Activated naive CD4-positive, alpha-beta T cell treated with Interleukin-2 at 50 U/mL for 16 hours (primary cell): ENCODE data around the gene MKLN1.
"Not testable (repeated sequence)": the region's sequence is repeated elsewhere in the genome, so short reads cannot be mapped to it uniquely, and the experiment has no call there.

Experiments
- DNase-seq: peaks from one replicate; pipeline ENCODE4 v3.0.0-alpha.2; 2020

The MKLN1 gene

DNA sequence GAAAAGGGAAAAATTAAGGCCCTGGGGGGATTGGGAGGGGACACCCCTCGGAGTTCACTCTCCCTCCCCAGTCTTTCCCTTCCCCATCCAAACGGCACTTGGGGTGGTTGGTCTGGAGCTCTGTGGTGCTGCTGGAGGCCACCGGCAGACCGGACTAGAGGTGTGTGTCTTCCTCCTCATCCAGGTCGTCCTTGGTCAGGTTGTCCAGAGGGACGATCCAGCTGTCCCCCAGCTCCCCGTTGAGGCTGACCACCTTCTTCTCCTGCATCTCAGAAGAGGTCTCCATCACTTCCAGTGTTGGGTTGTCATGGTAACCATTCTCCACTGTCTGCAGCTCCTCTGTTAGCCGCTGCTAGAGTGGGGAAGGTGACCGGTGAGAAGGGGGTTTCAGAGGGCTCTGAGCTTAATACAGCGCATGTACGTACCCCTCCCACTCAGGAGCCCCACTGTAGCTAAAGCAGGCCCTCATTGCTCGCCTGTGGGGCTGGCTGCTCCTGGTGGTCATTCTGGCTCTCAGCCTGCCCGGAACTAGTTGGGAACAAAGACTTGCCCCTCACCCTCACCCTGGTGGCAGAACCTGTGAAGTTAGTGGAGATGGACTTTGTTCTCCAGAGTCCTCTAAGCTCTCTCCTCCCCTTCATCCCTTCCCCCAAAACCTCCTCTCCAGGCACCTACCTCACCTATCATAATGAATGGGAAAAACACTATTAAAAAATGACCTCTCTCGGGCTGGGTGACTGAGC lies 176.7 kb downstream of the MKLN1 start:
- no peak for DNase-seq

- DNase-seq: not testable (repeated sequence)
Observed at GRCh38 chr7:131505037-131505620, 177.5 kb downstream of the MKLN1 start.

DNA sequence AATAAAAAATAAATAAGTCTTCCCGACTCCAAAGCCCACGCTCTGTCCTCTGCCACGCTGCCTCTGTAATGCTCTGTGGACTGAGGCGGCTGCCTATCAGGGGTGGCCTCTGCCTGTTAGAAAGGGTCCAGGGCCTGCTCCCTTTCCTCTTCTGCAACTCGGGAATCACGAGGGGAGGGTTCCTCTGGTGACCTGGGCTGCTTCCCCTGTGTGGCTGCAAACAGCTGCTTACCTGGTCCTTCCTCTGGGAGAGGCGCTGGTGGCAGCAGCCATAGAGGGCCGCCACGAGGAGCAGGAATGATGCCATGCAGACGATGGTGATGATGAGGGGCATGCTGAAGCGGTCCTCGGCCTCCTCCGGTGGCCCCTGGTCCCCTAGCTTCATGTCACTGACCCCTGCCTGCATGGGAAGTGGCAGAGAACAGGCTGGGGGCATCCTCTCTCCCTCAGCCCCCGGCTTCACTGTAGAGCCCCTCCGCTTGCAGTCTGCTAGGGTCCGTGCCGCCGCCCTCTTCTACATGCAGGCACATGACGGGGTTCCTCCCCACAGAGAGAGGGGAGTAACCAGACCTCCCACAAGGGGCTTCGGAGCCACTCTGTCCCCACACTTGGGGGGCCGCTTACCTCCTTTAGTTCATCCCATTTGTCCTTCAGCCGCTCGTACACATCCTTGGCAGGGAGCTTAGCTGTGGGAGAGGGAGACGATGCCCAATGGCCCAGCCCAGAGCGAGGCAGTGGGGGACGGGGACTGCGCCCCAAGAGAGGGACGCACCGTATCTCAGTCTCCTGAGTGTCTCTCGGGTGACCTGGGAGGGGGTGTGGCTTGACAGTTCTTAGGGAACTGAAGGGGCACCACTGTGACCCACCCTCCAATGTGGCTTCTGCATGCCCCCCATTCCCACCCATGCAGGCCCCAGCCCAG lies 178.2 kb downstream of the MKLN1 start:
- DNase-seq: no peak

DNA sequence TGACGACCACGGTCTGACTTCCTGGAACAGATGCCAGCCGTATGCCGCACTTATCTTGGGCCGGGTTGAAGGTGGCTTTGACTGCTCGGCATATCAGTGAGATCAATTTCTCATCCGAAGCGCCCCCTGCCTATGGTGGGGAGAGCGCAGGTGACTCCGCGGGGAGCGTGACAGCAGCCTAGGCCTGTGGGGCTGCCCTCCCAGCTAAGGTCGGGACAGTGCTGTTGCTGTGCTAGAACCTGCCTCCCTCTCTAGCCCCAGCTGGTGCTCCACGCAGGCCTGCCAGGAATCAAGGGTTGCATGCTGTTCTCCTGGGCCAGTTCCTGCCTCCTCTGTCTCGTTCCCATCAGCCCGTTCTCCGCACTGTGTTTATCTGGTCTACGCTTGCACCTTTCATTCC lies 178.9 kb downstream of the MKLN1 start:
- DNase-seq: no peak

GRCh38 chr7:131507592-131508331 lies 180.1 kb downstream of the MKLN1 start:
- peak; percentile 84 for DNase-seq

DNA sequence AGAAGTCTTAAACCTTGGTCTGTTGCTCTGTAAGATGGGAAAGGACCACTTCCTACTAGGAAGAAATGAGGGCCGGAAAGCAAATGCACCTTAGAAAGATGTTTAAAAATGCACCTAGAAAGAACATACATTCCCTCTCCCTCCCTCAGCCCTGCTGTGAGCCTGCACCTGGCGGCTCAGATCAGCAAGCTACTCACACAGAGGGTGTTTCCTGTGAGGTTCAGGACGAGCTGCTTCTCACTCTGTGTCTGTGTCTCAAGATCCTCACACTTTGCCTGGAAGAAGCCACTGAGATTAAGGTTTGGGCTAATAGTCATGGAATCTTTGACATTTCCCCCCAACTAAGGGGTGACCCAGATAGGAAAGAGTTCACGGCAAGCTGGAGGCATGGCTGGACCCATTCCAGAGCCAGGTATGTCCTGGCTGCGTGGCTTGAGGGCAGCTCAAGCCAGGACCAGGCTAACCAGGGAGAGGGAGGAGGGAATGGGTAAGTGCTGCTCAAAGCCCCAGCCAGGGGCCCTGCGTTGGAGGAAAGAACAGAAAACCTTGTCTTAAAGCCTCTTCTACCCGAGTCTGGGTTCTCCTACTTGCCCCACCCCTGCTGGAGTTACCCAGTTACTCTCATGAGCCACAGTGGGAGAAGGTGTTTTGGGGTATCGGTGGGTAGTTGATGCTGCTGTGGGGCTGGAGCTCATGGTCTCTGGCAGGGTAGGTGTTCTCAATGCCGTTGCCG lies 181.2 kb downstream of the MKLN1 start:
- DNase-seq: no peak

- no peak for DNase-seq
Observed at GRCh38 chr7:131509781-131510180, 182.1 kb downstream of the MKLN1 start.

DNA sequence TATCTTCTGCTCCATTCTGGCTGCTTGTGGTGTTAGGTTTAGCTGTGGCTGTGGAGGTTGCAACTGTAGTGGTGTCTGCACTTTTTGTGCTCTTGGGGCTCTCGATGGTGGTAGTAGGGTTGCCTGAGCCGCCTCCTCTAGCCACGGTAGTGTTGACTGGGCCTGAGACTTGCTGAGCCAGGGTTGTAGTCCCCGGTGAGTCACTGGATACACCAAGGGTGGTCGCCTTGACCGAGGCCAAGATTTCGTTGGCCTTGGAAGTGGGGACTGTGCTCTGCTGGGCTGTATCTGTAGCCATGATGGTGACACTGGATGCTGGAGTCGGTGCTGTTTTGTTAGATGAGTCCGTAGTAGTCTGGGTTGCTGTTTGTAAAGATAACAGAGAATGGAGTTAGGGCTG lies 183.4 kb downstream of the MKLN1 start:
- no peak for DNase-seq

GRCh38 chr7:131511774-131512535 lies 184.3 kb downstream of the MKLN1 start:
- no peak for DNase-seq

DNA sequence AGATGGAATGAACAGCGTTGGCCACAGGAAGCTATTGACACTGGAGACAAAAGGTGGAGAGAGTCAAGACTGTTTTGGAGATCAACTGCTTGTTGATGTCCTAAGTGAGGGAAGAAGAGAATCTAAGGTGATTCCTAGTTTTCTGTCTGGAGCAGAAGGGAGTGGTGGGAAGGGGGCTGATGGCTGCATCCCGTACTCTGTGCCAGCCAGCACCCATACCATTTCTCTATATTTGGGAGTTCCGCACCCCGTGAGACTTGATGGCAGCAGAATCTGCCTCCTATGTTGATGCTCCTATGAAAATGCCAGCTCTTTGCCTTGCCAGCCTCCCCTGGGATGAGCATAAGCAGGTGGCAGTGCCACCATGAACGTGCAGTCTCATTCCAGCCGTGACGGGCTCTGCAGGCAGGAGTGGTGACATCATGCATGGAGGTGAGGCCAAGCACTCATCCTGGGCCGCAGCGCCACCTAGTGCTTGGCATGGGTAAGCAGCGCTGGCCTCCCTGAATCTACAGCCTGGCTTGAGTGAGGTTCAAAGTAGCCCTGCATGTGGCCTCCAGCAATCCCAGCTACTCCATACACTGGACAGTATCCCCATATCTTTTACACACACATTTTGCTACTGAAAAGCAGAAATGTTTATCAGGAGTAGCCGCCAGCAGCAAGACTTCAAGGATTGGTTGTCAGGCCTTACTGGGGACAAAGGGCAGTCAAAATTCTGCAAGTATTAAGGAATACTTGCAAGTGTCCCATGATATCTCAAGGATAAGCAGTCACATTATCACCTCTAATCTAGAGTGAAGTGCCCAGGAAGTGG lies 185.8 kb downstream of the MKLN1 start:
- DNase-seq: peak; percentile 81

GRCh38 chr7:131515471-131515870 lies 187.8 kb downstream of the MKLN1 start:
- not testable (repeated sequence) for DNase-seq

GRCh38 chr7:131517218-131517923 lies 189.7 kb downstream of the MKLN1 start:
- no peak for DNase-seq

GRCh38 chr7:131518626-131519025 lies 190.9 kb downstream of the MKLN1 start:
- no peak for DNase-seq

DNA sequence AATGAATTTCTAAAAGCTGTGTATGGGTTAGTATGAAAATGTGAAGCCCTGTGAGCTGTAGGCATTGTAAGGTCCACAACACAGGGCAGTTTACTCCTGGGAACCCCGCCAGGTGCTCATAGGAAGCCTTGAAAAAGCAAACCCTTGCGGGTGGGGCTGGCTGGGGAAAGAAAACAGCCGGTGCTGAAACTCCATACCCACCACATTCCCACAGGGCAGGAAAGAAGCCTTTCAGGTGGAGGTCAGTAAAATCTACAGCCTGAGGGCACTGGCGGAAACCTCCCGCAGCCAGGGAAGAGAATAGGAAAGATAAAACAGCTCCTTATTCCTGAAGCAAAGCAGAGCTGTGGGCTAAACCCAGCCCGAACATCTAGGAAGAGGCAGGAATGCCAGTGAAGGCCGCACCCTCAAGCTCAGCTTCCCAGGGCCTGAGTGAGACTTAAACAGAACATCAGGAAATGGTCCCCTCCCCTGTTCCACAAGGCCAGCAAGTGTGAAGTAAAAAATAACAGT lies 194.0 kb downstream of the MKLN1 start:
- no peak for DNase-seq

DNA sequence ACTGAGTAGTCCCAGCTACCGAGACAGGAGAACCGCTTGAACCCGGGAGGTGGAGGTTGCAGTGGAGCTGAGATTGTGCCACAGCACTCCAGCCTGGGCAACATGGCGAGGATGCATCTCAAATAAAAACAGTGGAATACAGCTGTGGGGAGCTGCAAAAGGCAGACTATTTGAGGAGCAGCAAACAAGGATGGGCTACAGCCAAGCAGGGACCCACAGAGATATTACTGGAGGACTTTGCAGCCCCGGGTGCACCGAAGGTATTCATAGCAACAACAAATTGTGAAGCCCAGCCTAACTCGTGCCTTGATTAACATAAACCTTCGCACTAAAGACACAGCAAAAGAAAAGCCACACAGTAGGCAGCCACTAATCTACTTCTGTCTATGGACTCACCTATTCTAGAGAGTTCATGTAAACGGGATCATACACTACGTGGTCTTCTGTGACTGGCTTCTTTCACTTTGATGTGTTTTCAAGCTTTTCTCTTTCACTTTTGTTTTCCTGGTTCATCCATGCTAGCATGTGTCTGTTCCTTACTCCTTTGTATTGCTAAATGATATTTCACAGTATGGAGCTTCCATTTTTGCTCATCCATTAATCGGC lies 194.8 kb downstream of the MKLN1 start:
- DNase-seq: no peak

DNA sequence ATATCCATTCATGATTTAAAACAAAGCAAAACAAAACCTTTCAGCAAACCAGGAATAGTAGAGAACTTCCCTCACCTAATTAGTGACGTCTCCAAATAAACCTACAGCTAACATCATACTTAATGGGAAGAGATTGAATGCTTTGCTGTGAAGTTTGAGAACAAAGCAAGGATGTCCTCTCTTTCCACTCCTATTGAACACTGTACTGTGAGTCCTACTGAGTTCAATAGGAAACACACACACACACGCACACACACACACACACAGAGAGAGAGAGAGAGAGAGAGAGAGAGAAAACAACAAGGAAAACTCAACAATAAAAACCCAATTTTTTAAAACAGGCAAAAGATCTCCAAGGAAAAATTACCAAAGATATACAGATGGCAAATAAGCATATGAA lies 196.4 kb downstream of the MKLN1 start:
- no peak for DNase-seq

- DNase-seq: no peak
Observed at GRCh38 chr7:131524703-131525102, 197.0 kb downstream of the MKLN1 start.

DNA sequence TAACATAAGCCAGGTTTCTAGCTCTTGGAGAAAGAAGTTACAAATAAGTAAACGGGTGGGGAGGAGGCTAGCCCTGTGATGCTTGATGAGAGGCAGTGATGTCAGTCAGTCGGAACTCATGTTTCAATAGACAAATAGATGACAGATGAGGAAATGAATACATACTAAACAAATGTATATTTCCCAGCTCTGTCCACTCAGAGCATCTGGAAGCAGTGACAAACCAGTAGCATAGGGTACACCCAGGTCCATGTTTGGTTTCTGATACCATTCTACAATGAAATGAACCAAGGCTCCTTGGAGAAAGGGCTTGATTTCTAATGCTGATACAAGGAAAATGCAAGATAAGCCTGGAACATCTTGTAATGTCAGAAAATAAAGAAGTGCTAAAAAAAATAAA lies 198.1 kb downstream of the MKLN1 start:
- DNase-seq: no peak

DNA sequence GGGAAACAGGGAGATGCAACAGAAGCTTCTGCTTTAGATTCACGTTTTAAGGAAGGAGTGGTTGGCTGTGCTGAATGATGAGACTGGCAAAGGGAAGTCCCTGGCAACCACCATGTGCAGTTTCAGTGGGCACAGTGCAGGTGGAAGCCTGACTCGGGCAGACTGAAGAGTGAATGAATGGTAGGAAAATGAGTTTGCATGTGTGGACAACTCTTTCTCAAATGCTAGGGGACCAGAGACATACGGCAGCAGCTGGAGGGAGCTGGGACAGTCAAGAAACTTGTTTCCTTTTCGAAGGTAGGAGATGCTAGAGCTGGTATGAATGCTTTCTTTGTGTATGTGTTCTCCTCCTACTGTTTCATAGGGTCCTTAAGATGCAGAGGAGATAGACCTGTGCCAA lies 199.8 kb downstream of the MKLN1 start:
- DNase-seq: no peak
